ENCODE results near the gene ERC2. TPM values are rescaled to one million over a fixed set of nuclear protein-coding genes. Genes with fewer than 3 reads are reported as not detected.

ERC2 gene
- total RNA-seq, 1 donor from 2014 or later, result 0.35 TPM

DNA sequence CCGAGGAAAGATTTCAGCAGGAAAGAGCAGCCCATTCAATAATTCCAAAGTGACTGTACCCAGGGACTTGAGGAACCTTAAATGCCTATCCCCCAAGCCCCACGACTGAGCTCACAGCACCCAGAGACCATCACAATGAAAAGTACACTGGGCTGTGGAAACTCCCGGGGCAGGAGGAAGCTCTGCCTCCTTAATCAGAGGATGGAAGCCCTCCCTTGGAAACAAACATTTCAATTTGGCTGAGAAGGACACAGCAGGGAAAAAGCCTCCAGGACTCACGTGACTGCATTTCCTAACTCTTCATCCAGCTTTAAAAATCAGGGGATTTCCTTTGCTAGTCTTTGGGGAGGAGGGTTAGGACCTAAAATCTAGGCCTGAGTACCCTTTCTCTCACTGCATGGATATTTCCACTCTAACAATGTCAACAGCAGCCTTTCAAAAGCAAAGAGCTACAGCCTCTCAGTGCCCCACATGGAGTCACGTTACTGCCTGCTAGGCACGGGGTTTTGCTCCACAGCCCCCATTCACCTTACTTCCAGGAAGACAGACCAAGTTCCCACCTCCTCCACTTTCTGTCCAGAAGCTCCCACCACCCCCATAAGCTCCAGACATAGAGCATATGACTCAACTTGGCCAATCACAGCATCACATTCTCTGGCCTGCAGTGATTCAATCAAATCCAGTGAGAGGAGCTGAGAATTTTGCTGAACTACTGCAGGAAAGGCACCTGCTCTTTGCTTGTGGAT lies 912.2 kb downstream of the ERC2 start:
- Mint-ChIP-seq H3K4me1 (ENCODE audit: unreplicated experiment) (peaks cover 10% of the 10 kb centered on the region), H3K27ac (ENCODE audit: unreplicated experiment) (no peak overlapping the region), H3K27me3 (ENCODE audit: unreplicated experiment) (no peaks in the 10 kb centered on the region), H3K36me3 (ENCODE audit: unreplicated experiment) (no peaks in the 10 kb centered on the region), H3K9me3 (ENCODE audit: unreplicated experiment) (no peaks in the 10 kb centered on the region), H3K4me3 (ENCODE audit: unreplicated experiment) (no peak overlapping the region)
- no peak for DNase-seq (ENCODE audit: extremely low spot score, unreplicated experiment)
- no peak for TF ChIP-seq CTCF (IDR thresholded peaks at IDR 0.05)

GRCh38 chr3:55554634-55555425 lies 913.4 kb downstream of the ERC2 start:
- peaks cover 3% of the 10 kb centered on the region for H3K27me3 Mint-ChIP-seq (ENCODE audit: unreplicated experiment)
- no peak overlapping the region for H3K27ac Mint-ChIP-seq (ENCODE audit: unreplicated experiment)
- H3K4me1 Mint-ChIP-seq (ENCODE audit: unreplicated experiment), result peaks cover 10% of the 10 kb centered on the region
- no peak for TF ChIP-seq CTCF (IDR thresholded peaks at IDR 0.05)
- DNase-seq (ENCODE audit: extremely low spot score, unreplicated experiment), result no peak
- H3K36me3 Mint-ChIP-seq (ENCODE audit: unreplicated experiment), result no peaks in the 10 kb centered on the region
- no peaks in the 10 kb centered on the region for H3K9me3 Mint-ChIP-seq (ENCODE audit: unreplicated experiment)
- H3K4me3 Mint-ChIP-seq (ENCODE audit: unreplicated experiment), result no peak overlapping the region

- Mint-ChIP-seq H3K4me1 (ENCODE audit: unreplicated experiment) (peaks cover 6% of the 10 kb centered on the region), H3K27ac (ENCODE audit: unreplicated experiment) (no peak overlapping the region), H3K4me3 (ENCODE audit: unreplicated experiment) (no peak overlapping the region), H3K9me3 (ENCODE audit: unreplicated experiment) (no peaks in the 10 kb centered on the region), H3K36me3 (ENCODE audit: unreplicated experiment) (no peaks in the 10 kb centered on the region), H3K27me3 (ENCODE audit: unreplicated experiment) (peaks cover 3% of the 10 kb centered on the region)
- no peak for DNase-seq (ENCODE audit: extremely low spot score, unreplicated experiment)
- no peak for TF ChIP-seq CTCF (IDR thresholded peaks at IDR 0.05)
Measured at GRCh38 chr3:55551644-55552043, 916.6 kb downstream of the ERC2 start.

DNA sequence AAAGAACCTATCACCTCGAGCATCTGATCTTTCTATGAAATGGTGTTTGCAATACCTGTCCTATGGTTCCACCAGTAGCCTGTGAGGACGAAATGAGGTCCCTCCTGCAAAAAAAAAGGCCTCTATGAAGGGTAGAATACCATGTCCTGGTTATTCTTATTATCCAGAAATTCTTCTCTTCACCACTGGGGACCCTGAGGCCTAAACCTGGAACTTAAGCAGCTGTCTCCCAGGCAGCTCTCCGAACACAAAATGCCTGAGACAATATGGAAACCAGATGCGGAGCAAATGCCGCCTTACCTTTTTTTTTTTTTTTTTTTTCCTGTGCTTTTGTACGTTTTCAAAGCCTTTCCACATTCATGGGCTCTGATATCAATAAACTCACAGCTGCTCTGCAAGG lies 919.1 kb downstream of the ERC2 start:
- Mint-ChIP-seq H3K4me3 (ENCODE audit: unreplicated experiment) (no peak overlapping the region), H3K36me3 (ENCODE audit: unreplicated experiment) (no peaks in the 10 kb centered on the region), H3K9me3 (ENCODE audit: unreplicated experiment) (no peaks in the 10 kb centered on the region), H3K4me1 (ENCODE audit: unreplicated experiment) (no peaks in the 10 kb centered on the region), H3K27me3 (ENCODE audit: unreplicated experiment) (peaks cover 7% of the 10 kb centered on the region), H3K27ac (ENCODE audit: unreplicated experiment) (no peak overlapping the region)
- peak; percentile 40 for TF ChIP-seq CTCF (IDR thresholded peaks at IDR 0.05)
- DNase-seq (ENCODE audit: extremely low spot score, unreplicated experiment), result no peak
